GM21786 (cell line): Measurements from ENCODE around the gene WSCD1.

Experiments
- ATAC-seq: cut with Tn5 transposase; IDR thresholded peaks from one replicate; pipeline ENCODE4 v1.9.1; 2021; ENCODE audit not compliant: unreplicated experiment

Gene WSCD1

GRCh38 chr17:6104956-6105648 is 34.9 kb downstream of the WSCD1 start:
- no peak for ATAC-seq

GRCh38 chr17:6105649-6106007 is 35.4 kb downstream of the WSCD1 start:
- no peak for ATAC-seq

GRCh38 chr17:6106212-6106611 is 36.0 kb downstream of the WSCD1 start:
- no peak for ATAC-seq

- ATAC-seq = no peak
These were observed 37.6 kb downstream of the WSCD1 start for GRCh38 chr17:6107791-6108190.

GRCh38 chr17:6108382-6108781 is 38.2 kb downstream of the WSCD1 start:
- ATAC-seq = no peak

GRCh38 chr17:6108987-6109386 is 38.8 kb downstream of the WSCD1 start:
- ATAC-seq = no peak

- no peak for ATAC-seq
These were observed 39.4 kb downstream of the WSCD1 start for GRCh38 chr17:6109536-6109935.

GRCh38 chr17:6110088-6110487 is 39.9 kb downstream of the WSCD1 start:
- no peak for ATAC-seq

- no peak for ATAC-seq
These were observed 40.4 kb downstream of the WSCD1 start for GRCh38 chr17:6110592-6110991.

- no peak for ATAC-seq
These were observed 50.2 kb downstream of the WSCD1 start for GRCh38 chr17:6120351-6120750.

- no peak for ATAC-seq
These were observed 54.7 kb downstream of the WSCD1 start for GRCh38 chr17:6124856-6125255.

GRCh38 chr17:6126768-6127167 is 56.6 kb downstream of the WSCD1 start:
- no peak for ATAC-seq

GRCh38 chr17:6134721-6135120 is 64.5 kb downstream of the WSCD1 start:
- ATAC-seq = no peak

- ATAC-seq = no peak
These were observed 65.1 kb downstream of the WSCD1 start for GRCh38 chr17:6135236-6135635.

GRCh38 chr17:6135996-6136395 is 65.8 kb downstream of the WSCD1 start:
- no peak for ATAC-seq

GRCh38 chr17:6137716-6138502 is 67.7 kb downstream of the WSCD1 start:
- no peak for ATAC-seq

GRCh38 chr17:6138761-6139446 is 68.7 kb downstream of the WSCD1 start:
- no peak for ATAC-seq

GRCh38 chr17:6139447-6139832 is 69.3 kb downstream of the WSCD1 start:
- no peak for ATAC-seq

- ATAC-seq = no peak
These were observed 70.0 kb downstream of the WSCD1 start for GRCh38 chr17:6140188-6140587.

GRCh38 chr17:6140728-6141330 is 70.7 kb downstream of the WSCD1 start:
- ATAC-seq = no peak

- ATAC-seq = no peak
These were observed 72.5 kb downstream of the WSCD1 start for GRCh38 chr17:6142701-6143100.

GRCh38 chr17:6145946-6146345 is 75.8 kb downstream of the WSCD1 start:
- ATAC-seq = no peak
